Superior temporal gyrus (tissue), 1 donor: ENCODE results near the gene BICD1.

Source experiments
- DNase-seq: peaks from one replicate; pipeline ENCODE4 v3.0.0-alpha.2; 2016; ENCODE audit errors: extremely low spot score

Gene BICD1

GRCh38 chr12:32400866-32401265, 294.2 kb downstream of the BICD1 start:
- DNase-seq, result no peak

DNA sequence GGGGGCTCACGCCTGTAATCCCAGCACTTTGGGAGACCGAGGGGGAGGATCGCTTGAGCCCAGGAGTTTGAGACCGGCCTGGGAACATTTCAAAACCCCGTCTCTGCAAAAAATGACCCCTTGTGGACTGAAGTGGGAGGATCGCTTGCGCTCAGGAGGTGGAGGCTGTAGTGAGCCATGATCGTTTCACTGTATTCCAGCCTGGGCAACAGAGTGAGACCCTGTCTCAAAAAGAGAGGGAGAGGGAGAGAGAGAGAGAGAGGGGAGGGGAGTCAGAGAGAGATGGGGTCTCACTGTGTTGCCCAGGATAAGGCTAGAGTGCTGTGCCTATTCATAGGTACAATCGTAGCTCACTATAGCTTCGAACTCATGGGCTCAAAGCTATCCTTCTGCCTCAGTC, 295.5 kb downstream of the BICD1 start:
- DNase-seq, result no peak

DNA sequence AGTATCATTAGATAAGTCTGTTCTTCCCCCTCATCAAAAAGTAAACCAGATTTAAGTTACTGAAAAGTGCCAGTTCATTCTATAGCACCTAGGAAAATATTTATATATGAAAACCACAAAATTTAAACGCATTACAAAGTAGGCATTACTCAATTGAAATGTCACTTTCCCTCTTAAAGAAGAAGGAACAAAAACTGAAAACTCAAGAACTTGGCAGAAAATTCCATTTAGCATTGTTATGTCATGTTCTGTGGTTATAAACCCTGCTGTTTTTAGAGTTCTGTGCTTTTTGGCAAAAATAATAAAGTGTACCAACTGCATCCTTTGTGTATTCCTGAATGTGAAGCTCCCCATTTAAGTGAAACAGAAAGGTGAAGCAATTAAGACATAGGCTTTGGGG, 296.3 kb downstream of the BICD1 start:
- no peak for DNase-seq

GRCh38 chr12:32407795-32408194, 301.1 kb downstream of the BICD1 start:
- DNase-seq, result no peak

- no peak for DNase-seq
Measured at GRCh38 chr12:32413412-32413811, 306.8 kb downstream of the BICD1 start.

DNA sequence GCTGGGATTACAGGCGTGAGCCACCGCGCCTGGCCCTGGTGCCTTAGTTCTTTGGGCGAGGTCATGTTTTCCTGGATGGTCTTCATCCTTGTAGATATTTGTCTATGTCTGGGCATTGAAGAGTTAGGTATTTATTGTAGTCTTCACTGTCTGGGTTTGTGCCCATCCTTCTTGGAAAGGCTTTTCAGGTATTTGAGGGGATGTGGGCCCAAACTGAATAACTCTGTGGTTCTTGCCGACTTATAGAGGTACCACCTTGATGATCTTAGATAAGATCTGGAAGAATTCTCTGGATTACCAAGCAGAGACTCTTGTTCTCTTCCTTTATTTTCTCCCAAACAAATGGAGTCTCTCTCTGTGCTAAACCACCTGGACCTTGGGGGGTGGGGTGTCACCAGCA, 311.6 kb downstream of the BICD1 start:
- DNase-seq, result no peak

DNA sequence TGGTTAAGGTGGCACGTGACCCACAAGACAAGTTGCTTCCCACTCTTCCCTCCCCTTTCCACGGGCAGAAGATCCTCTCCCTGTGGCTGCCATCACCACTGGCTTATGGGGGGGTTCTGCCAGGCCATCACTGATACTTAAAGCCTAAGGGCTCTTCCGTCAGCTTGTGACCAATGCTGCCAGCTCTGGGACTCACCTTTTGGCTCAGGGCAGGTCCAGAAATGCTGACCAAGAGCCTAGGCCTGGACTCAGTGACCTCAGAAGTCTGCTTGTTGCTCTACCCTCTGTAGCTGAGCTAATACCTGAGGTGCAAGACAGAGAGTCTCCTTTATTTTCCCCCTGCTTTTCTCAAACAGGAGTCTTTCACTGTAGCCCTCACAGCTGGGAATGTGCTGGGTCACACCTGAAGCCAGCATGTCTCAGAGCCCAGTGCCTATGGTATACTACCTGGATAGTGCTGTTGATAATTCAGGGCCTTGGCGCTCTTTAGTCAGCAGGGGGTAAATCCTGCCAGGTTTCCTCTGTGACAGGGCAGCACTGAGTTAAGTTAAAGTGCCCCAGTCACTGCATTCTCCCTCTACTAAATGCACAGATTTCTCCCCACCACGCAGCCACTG, 312.4 kb downstream of the BICD1 start:
- DNase-seq, result no peak

- no peak for DNase-seq
Measured at GRCh38 chr12:32419520-32419960, 312.9 kb downstream of the BICD1 start.

DNA sequence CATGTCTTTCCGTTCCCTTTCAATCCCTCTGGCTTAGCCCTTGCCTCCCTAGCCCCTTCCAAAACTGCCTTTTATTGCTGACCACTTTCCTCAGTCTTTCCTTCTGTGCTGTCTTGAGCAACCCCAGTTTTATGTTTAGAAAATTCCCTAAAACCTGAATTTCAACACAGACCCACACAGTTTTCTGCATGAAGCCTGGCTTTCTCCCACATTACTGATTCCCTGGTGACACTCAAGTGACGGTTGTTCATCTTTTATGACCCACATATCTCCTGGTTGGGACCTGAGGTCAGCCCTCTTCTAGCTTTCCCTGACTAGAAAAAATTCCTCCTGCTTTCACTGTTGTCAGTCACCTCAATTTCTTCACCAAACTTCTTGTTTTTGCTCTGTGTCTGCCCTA, 313.7 kb downstream of the BICD1 start:
- DNase-seq, result no peak

DNA sequence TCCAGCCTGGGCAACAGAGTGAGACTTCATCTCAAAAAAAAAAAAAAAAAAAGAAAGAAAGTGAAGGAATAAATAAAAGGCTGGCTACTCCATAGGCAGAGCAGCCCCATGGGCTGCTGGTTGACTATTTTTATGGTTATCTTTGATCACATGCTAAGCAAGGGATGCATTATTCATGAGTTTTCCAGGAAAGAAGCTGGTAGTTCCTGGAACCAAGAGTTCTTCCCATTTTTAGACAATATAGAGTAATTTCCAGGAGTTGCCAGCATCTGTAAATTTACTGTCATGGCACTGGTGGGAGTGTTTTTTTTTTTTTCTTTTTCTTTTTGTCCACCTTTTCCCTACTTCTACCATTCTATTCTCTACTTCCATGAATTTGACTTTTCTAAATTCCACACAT, 316.9 kb downstream of the BICD1 start:
- no peak for DNase-seq

- DNase-seq, result no peak
Measured at GRCh38 chr12:32431025-32431424, 324.4 kb downstream of the BICD1 start.
